ENCODE measurements around the gene CD300LG.

DNA sequence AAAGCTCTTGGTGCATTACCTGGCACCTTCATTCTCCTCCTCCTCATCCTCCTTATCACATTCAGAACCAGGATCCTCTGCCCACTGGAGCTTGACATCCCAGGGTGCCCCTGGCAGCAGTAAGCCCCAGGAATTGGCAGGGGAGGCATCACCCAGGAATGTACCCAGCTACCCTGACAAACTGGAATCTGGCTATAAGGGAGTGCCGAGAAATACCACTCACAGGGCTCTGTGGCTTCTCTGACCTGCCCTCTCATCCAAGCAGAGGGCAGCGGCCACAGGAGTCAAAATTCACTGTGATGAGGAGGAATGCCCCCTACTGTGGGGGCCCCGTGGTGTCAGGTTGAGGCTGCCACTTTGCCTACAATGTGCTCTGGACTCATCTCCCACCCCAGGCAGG lies 33.6 kb upstream of the CD300LG start:
- TF ChIP-seq CTCF (IDR thresholded peaks at IDR 0.05; ENCODE audit: insufficient read depth, low read length, poor library complexity, severe bottlenecking) (no peak), EZH2phosphoT487 (conservative IDR thresholded peaks at IDR 0.05; ENCODE audit: low read length) (no peak)
